Activated gamma-delta T cell (primary cell): ENCODE measurements around the gene ATP8B3.
"Not testable (repeated sequence)": the region's sequence is repeated elsewhere in the genome, so short reads cannot be mapped to it uniquely, and the experiment has no call there.

ENCODE experiments used
- DNase-seq: peaks from one replicate; lab custom pipeline; 2025; lab: John Stamatoyannopoulos, UW

Gene ATP8B3

GRCh38 chr19:1770866-1771576 lies 41.1 kb downstream of the ATP8B3 start:
- DNase-seq: no peak

GRCh38 chr19:1769645-1769985 lies 42.5 kb downstream of the ATP8B3 start:
- DNase-seq: no peak

GRCh38 chr19:1768918-1769644 lies 43.0 kb downstream of the ATP8B3 start:
- DNase-seq: no peak

GRCh38 chr19:1768248-1768647 lies 43.8 kb downstream of the ATP8B3 start:
- no peak for DNase-seq

GRCh38 chr19:1767464-1767933 lies 44.6 kb downstream of the ATP8B3 start:
- DNase-seq: no peak

- no peak for DNase-seq
Observed at GRCh38 chr19:1766800-1767352, 45.2 kb downstream of the ATP8B3 start.

- no peak for DNase-seq
Observed at GRCh38 chr19:1765904-1766799, 45.9 kb downstream of the ATP8B3 start.

- no peak for DNase-seq
Observed at GRCh38 chr19:1765232-1765903, 46.7 kb downstream of the ATP8B3 start.

GRCh38 chr19:1764729-1765128 lies 47.3 kb downstream of the ATP8B3 start:
- no peak for DNase-seq

GRCh38 chr19:1763648-1764639 lies 48.1 kb downstream of the ATP8B3 start:
- DNase-seq: no peak

GRCh38 chr19:1762243-1763117 lies 49.6 kb downstream of the ATP8B3 start:
- DNase-seq: no peak

GRCh38 chr19:1761528-1762242 lies 50.4 kb downstream of the ATP8B3 start:
- no peak for DNase-seq

GRCh38 chr19:1760786-1761527 lies 51.1 kb downstream of the ATP8B3 start:
- DNase-seq: not testable (repeated sequence)

- no peak for DNase-seq
Observed at GRCh38 chr19:1760020-1760419, 52.1 kb downstream of the ATP8B3 start.

- no peak for DNase-seq
Observed at GRCh38 chr19:1758959-1759903, 52.8 kb downstream of the ATP8B3 start.

- DNase-seq: no peak
Observed at GRCh38 chr19:1758231-1758577, 53.9 kb downstream of the ATP8B3 start.
